HG02642 (cell line): ENCODE data around the gene TMEM127.
"Not testable (repeated sequence)": the region's sequence is repeated elsewhere in the genome, so short reads cannot be mapped to it uniquely, and the experiment has no call there.

ENCODE experiments used
- ATAC-seq: cut with Tn5 transposase; IDR thresholded peaks from one replicate; pipeline ENCODE4 v1.9.1; 2021; ENCODE audit warnings: mild to moderate bottlenecking; ENCODE audit not compliant: unreplicated experiment, poor library complexity

TMEM127 gene

GRCh38 chr2:96264656-96265348 lies 995 bp downstream of the TMEM127 start:
- ATAC-seq = no peak

GRCh38 chr2:96264086-96264485 lies 1.7 kb downstream of the TMEM127 start:
- no peak for ATAC-seq

- ATAC-seq = no peak
These were observed 3.5 kb downstream of the TMEM127 start for GRCh38 chr2:96262306-96262705.

- ATAC-seq = no peak
These were observed 4.3 kb downstream of the TMEM127 start for GRCh38 chr2:96261328-96262003.

GRCh38 chr2:96260387-96261260 lies 5.2 kb downstream of the TMEM127 start:
- ATAC-seq = no peak

- no peak for ATAC-seq
These were observed 6.3 kb downstream of the TMEM127 start for GRCh38 chr2:96259497-96259921.

- no peak for ATAC-seq
These were observed 7.4 kb downstream of the TMEM127 start for GRCh38 chr2:96258166-96259022.

GRCh38 chr2:96257744-96258143 lies 8.1 kb downstream of the TMEM127 start:
- not testable (repeated sequence) for ATAC-seq

- no peak for ATAC-seq
These were observed 9.1 kb downstream of the TMEM127 start for GRCh38 chr2:96256611-96257113.

- ATAC-seq = no peak
These were observed 11.2 kb downstream of the TMEM127 start for GRCh38 chr2:96254571-96254970.

- ATAC-seq = no peak
These were observed 12.8 kb downstream of the TMEM127 start for GRCh38 chr2:96253006-96253405.

- ATAC-seq = no peak
These were observed 13.3 kb downstream of the TMEM127 start for GRCh38 chr2:96252526-96252925.

- no peak for ATAC-seq
These were observed 14.0 kb downstream of the TMEM127 start for GRCh38 chr2:96251721-96252292.

- ATAC-seq = no peak
These were observed 15.6 kb downstream of the TMEM127 start for GRCh38 chr2:96250188-96250587.

- no peak for ATAC-seq
These were observed 16.1 kb downstream of the TMEM127 start for GRCh38 chr2:96249654-96250053.

- no peak for ATAC-seq
These were observed 17.2 kb downstream of the TMEM127 start for GRCh38 chr2:96248624-96249023.

GRCh38 chr2:96247896-96248295 lies 17.9 kb downstream of the TMEM127 start:
- ATAC-seq = no peak

- no peak for ATAC-seq
These were observed 18.8 kb downstream of the TMEM127 start for GRCh38 chr2:96247009-96247408.

GRCh38 chr2:96245609-96246390 lies 20.0 kb downstream of the TMEM127 start:
- ATAC-seq = no peak
